GM08714 (cell line): ENCODE results near the gene ADH1C.
"Not testable (repeated sequence)": the region's sequence is repeated elsewhere in the genome, so short reads cannot be mapped to it uniquely, and the experiment has no call there.

ENCODE experiments used
- H3K4me3 ChIP-seq: fragments of 200-500 bp; sonication (Bioruptor generic); 2 replicates; pipeline ENCODE4 v1.5.1; 2014; ENCODE audit warnings: mild to moderate bottlenecking, low read length, inconsistent platforms
- ZNF274 ChIP-seq: IDR thresholded peaks from 2 replicates; pipeline ENCODE4 v1.6.1; 2012; ENCODE audit warnings: mild to moderate bottlenecking, low read depth, low read length

ADH1C gene

DNA sequence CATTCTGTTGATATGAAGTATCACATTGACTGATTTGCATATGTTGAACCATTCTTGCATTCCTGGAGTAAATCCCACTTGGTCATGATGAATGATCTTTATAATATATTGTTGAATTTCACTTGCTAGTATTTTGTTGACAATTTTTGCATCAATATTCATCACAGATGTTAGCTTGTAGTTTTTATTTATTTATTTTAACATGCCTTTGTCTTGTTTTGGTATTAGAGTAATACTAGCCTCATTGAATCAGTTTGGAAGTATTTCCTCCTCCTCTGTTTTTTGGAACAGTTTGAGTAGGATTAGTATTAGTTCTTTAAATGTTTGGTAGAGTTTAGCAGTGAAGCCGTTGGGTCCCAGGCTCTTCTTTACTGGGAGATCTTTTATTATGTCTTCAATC is 13.9 kb upstream of the ADH1C start:
- no peak for TF ChIP-seq ZNF274
- H3K4me3 ChIP-seq: no peak overlapping the region

DNA sequence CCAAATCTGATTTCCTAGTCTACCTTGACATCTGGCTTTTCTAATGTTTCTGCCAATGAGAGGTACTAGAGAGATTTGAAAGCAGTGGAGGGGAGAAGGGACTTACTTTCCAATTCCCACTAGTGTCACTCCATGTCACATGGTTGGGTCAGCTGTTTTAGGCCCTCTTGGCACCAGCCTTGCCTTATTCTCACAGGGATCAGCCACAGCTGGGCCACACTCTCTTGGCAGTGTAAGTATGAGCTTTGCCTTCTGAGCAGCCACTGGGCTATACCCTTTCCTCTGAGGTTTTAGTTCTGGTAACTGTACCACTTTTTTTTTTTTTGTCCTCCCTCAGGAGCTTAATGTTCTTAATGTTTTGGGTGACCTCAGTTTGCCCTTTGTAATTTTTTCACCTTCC is 10.2 kb upstream of the ADH1C start:
- no peak for TF ChIP-seq ZNF274
- no peak overlapping the region for H3K4me3 ChIP-seq

DNA sequence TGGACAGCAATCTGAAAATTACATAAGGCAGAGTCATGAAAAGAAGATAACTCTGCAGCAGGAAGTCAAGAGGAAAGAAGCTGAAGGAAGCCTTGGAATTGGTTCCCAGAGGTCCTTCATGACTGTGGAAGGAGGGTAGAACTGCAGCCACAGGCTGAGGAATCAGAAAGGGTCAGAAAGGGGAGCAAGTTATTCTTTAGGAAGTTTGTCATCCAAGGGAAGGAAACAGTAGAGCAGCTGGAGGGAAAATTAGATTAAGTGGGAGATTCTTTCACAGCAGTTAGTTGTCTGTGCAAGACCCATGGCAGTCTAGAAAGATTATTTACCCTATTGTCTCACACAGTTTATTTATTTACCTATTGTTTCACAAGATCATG is 9.3 kb upstream of the ADH1C start:
- H3K4me3 ChIP-seq: no peak overlapping the region
- no peak for TF ChIP-seq ZNF274

DNA sequence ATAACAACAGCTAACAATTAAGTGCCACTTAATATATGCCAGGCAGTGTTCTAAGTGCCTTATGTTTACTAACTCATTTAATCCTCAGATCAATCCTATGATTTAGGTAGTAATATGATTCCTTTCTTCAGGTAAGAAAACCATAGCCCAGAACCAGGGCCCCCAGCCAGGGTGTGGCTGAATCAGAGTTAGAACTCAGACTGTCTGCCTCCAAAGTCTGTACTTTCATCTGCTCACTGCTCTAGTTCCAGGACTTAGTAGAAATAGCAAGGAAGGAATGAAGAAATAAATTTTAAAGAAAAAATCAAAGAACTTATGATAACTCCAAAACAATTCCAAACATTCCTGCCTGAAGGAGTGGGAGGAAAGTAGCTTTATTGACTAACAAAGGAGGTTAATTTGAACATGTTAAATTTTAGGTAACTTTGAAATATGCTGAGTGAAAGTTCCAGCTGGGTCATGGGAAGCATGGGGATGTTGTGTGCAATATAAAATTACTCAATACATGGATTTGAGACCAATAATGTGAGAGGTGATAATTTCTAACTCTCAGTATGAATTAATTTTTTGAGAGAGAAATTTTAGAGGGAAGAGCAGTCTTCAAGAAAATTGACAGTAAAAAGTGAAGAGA is 8.8 kb upstream of the ADH1C start:
- H3K4me3 ChIP-seq: no peak overlapping the region
- no peak for TF ChIP-seq ZNF274

DNA sequence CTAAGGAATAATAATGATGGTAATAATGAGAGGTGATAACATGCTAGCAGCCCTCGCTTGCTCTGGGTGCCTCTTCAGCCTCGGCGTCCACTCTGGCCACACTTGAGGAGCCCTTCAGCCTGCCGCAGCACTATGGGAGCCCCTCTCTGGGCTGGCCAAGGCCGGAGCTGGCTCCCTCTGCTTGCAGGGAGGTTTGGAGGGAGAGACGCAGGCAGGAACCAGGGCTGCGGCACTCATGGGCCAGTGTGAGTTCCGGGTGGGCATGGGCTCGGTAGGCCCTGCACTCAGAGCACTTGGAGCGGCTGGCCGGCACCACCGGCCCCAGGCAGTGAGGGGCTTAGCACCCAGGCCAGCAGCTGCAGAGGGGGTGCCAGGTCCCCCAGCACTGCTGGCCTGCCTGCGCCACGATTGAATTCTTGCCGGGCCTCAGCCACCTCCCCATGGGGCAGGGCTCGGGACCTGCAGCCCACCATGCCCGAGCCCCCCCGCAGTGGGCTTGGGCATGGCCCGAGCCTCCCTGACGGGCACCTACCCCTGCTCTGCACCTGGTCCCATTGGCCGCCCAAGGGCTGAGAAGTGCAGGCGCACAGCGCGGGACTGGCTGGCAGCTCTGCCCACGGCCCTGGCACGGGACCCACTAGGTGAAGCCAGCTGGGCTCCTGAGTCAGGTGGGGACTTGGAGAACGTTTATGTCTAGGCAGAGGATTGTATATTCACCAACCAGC is 7.1 kb upstream of the ADH1C start:
- no peak for TF ChIP-seq ZNF274
- H3K4me3 ChIP-seq: no peak overlapping the region

DNA sequence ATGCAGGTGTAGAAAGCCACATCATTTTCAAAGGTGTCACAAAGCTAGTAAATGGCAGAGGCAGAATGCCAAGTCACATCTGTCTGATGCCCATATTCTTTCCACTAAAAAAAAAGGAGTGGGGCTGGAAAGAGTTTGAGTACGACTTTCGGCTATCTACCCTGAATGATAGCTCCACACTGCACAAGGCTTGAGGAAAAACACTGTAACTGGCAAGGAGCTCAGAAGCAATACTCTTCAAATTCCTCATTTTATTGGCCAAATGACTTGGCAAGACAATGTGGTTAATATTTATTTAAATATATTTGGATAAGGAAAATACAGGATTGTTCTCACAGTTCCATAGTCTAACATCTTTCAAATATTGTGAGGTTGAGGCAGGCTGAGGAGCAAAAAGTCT is 5.4 kb upstream of the ADH1C start:
- no peak for TF ChIP-seq ZNF274
- H3K4me3 ChIP-seq: no peak overlapping the region

DNA sequence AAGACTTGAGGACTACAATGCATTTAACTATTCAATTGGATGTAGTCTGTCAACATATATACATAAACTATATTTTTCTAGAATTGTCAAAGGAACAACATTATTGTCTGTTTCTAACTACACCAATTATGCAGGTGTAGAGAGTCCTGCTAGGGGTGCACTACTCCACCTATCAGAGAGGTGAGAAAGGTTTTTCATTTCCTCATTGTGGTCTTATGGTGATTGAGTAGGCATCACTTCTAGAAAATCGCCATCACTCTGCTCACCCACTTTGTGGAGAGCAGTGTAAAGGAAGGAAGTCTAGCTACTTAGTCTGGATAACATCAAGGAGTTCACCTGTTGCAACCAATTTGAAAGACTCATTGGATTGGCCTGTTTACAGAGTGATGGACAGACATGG is 4.4 kb upstream of the ADH1C start:
- no peak for TF ChIP-seq ZNF274
- H3K4me3 ChIP-seq: no peak overlapping the region

DNA sequence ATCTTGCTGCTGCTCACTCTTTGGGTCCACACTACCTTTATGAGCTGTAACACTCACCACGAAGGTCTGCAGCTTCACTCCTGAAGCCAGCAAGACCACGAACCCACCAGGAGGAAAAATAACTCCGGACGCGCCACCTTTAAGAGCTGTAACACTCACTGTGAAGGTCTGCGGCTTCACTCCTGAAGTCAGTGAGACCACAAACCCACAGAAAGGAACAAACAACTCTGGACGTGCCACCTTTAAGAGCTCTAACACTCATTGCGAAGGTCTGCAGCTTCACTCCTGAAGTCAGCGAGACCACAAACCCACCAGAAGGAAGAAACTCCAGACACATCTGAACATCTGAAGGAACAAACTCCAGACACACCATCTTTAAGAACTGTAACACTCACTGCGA is 3.6 kb upstream of the ADH1C start:
- H3K4me3 ChIP-seq: not testable (repeated sequence)

DNA sequence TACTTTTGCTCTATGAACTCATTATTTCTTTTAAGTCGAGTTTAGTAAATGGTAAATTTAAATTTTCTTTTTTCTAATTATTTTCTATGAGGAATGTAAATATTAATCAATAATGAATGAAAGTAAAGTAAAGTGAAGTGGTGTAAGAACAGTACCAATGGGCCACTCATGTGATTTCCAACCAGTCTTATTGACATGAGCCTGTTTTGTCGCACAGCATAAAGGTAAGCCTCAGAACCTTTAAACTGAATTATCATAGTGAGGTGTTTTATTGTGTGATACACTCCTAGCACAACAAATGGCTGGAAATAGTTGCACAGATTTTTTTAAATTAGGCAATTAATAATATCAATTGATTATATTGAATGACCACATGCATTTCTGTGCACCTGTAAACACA is 1.1 kb downstream of the ADH1C start:
- no peak overlapping the region for H3K4me3 ChIP-seq
- TF ChIP-seq ZNF274: no peak

DNA sequence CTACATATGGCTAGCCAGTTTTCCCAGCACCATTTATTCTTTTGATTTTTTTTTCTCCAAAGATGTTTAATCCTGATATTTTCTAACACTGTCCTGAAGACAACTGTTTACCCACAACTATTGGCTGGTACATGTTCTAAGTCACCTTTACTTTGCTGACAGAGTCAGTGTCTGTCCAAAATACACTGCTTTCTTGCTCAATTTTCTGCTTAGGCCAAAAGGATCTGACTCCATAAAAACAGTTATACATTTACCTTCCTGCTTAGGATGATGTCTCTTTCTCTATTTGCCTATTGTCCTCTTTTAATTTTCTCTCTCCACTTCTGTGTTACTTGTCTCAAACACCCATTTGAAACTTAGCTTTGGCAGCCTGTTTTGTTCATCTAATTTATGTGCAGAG is 3.2 kb downstream of the ADH1C start:
- TF ChIP-seq ZNF274: no peak
- no peak overlapping the region for H3K4me3 ChIP-seq

DNA sequence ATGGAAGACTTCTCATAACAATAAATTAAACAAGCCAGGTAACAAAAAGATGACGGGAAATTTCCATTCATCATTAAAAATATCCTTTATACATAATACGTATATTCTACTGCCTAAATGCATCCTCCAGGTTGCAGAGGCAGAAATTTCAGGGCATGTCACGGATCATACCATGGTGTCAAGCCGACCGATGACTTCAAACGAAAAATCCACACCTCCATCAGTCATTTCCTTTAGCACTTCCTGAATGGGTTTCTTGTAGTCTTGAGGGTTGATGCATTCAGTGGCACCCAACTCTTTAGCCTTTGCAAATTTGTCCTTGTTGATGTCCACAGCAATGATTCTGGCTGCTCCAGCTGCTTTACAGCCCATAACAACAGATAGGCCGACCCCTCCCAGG is 9.9 kb downstream of the ADH1C start:
- H3K4me3 ChIP-seq: not testable (repeated sequence)

DNA sequence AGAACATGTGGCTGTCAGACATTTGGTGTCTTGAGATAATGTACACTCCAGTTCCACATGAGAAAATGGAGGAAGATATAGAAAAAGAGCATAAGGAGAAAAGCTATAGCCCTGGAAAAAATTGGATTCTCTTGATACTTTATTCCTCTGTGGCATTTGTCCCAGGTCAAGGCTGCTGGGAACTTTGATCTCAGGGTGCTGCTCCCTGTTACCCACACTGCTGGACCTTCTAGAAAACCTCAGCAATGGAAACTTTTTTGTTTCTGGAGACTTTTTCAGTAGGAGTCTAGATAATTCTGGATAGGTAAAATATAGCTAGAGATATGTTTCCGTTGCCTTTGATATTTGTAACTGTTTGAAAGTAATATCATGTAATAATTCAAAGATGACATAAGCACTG is 11.1 kb downstream of the ADH1C start:
- TF ChIP-seq ZNF274: no peak
- no peak overlapping the region for H3K4me3 ChIP-seq

DNA sequence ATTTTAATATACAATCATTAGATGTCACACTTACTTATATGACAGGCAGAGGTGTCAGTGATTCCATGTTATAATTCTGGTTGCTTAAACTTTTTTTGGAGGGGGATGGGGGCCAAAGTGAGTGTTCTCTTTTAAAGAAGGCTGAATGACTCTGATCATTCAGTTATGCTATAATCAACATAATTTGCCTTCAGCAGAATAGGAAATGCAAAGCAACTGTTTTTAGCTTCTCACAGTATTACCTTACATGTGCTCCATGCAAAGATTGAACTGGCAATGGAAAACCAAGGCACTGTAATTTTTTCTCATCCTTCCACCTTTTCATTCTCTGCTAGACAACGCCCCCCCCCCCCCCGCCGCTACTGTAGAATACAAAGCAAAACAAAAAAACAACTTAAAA is 13.4 kb downstream of the ADH1C start:
- H3K4me3 ChIP-seq: no peak overlapping the region
- no peak for TF ChIP-seq ZNF274

DNA sequence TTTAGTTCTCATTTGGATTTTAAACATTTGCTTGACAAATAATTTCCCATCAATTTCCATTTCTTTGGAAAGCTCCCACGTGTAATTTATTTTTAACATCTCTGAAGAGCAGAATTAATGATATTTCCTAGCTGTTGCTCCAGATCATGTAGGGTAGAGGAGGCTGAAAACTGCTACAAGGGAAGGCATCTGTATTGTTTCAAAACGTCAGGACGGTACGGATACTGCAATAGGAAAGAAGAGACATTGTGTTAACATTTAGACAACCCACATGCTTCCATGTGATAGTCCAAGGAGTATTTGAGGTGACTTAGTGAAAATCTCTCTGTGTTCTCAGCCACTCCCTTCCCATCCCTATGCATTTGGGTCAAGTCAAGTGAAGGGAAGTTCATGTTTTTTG is 16.0 kb downstream of the ADH1C start:
- TF ChIP-seq ZNF274: no peak
- H3K4me3 ChIP-seq: no peak overlapping the region

DNA sequence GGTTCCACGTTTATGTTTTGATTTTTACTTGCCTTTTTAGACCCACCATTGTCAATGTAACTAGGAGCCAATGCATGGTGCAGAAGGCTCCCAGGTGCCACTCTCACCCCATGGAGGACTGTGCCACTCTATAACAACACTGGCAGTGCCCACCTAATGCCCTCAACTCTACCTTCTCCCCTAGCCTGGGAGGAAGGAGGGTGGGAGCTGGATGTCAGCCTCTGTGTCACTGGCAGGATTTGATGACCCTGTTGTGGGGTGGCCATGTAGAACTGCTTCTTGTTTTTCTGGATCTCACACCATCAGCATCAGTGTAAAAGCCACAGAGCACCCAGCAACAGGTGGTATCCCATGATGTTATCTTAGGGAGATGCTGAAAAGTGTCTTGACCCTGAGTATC is 17.7 kb downstream of the ADH1C start:
- H3K4me3 ChIP-seq: no peak overlapping the region
- no peak for TF ChIP-seq ZNF274

DNA sequence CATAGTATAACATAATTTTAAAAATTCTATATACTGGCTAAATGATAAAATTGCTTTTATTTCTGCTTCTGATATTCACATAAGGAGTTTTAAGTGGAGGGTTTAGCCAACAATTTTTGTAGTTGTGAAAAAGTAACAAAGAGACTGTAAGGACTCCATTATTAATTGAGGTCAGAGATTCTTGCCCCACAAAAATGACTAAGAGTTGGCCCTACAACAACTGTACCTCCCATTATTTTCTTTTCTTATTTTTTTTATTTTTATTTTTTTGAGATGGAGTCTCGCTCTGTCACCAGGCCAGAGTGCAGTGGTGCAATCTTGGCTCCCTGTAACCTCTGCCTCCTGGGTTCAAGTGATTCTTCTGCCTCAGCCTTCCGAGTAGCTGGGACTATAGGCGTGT is 21.9 kb downstream of the ADH1C start:
- H3K4me3 ChIP-seq: no peak overlapping the region

DNA sequence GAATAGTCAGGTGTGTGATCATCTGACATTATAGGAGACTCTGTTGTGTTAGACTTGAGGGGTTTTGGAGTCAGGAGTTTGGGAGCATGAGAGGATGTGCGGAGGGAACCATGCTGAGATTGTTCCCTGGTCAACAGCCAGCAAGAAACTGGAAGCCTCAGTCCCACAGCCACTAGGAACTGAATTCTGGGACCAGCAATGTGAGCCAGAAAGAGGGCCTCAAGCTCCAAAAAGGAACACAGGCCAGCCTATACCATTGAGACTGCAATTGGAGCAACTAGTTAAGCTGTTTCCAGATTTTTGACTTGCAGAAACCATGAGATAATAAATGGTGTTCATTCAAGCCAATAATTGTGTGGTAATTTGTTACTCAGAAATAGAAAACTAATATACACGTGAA is 22.7 kb downstream of the ADH1C start:
- TF ChIP-seq ZNF274: no peak

More for the DNA sequence above, 21.9 kb downstream of the ADH1C start:
- no peak for TF ChIP-seq ZNF274

More for the DNA sequence above, 22.7 kb downstream of the ADH1C start:
- H3K4me3 ChIP-seq: no peak overlapping the region
